ENCODE data around the gene SNX13. TPM values are rescaled to one million over a fixed set of nuclear protein-coding genes. Genes with fewer than 3 reads are reported as not detected.
A peak's percentile ranks its signal among the peaks of the same experiment; 100 is the strongest.
"Not testable (repeated sequence)": the region's sequence is repeated elsewhere in the genome, so short reads cannot be mapped to it uniquely, and the experiment has no call there.

The SNX13 gene
- total RNA-seq, 1 experiment from 2014 or later = 32.9 TPM

DNA sequence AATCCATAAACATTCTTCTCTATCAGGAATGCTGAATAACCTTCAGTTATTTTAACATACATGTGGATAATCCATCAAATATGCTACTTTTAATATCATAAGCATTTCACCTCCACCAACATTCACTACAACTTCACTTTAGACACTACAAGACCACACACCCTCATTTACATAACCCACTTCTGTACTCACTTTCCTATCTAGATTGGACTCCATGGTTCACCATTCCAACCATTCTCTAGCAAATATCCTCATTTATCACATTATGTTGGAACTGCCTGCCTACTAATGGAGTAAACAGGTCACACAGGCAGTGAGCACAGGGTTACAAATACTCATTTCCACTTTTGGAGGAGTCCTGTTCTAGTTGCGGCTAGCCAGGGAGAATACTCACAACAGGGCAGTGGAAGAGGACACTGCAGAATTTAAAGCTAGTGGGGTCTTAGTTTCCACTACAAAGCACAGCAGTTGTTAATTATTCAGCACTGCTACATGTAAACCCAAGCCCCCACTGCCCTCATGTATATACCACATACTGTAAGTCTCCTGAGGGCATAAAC lies 18.4 kb downstream of the SNX13 start:
- no peak for DNase-seq (ENCODE audit: low spot score)

DNA sequence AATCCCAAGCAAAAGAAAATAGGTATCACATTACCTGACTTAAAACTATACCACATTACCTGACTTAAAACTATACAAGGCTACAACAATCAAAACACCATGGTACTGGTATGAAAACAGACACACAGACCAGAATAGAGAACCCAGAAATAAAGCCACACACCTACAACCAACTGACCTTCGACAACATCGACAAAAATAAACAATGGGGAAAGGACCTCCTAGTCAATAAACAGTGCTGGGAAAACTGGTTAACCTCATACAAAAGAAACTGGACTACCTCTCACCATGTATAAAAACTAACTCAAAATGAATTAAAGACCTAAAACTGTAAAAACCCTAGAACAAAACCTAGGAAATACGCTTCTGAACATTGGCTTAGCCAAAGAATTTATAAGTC lies 22.5 kb downstream of the SNX13 start:
- no peak for DNase-seq (ENCODE audit: low spot score)
- in situ Hi-C loops (cut with HindIII; ENCODE audit: low sequenced_read_pairs) = no loop called here

More for the DNA sequence above, 18.4 kb downstream of the SNX13 start:
- in situ Hi-C loops (cut with HindIII; ENCODE audit: low sequenced_read_pairs) = no loop called here

- DNase-seq (ENCODE audit: low spot score) = no peak
- in situ Hi-C loops (cut with HindIII; ENCODE audit: low sequenced_read_pairs) = no loop called here
Observed at GRCh38 chr7:17916786-17917185, 23.5 kb downstream of the SNX13 start.

DNA sequence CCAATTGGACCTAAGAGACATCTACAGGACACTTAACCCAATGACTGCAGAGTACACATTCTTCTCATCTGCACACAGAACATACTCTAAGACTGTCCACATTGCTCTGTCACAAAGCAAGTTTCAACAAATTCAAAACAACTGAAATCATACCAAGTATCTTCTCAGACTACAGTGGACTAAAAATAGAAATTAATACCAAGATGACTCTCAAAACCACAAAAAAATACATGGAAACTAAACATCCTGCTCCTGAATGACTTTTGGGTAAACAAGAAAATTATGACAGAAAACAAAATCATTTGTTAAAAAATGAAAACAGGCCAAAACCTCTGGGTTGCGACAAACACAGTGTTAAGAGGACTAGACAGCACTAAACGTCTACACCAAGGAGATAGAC lies 24.5 kb downstream of the SNX13 start:
- in situ Hi-C loops (cut with HindIII; ENCODE audit: low sequenced_read_pairs) = no loop called here
- DNase-seq (ENCODE audit: low spot score) = no peak

- no peak for DNase-seq (ENCODE audit: low spot score)
- in situ Hi-C loops (cut with HindIII; ENCODE audit: low sequenced_read_pairs) = no loop called here
Observed at GRCh38 chr7:17915168-17915567, 25.1 kb downstream of the SNX13 start.

DNA sequence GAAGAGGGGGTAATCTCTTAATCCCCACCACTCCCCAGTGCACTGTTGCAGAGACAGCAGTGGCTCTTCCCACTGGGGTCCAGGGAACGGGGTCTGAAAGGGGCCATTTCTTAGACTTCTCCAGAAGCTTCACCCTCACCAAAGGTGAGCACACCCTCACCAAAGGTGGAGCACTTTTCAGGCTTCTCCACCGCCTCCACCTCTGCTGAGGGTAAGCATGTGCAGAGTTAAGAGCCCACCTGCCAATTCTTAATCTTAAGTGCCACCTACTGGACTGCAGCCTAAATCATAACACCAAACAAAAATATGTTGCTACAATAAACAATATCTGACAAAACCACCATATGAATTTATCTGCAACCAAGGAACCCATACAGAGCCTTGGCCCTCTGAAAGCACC lies 27.0 kb downstream of the SNX13 start:
- in situ Hi-C loops (cut with HindIII; ENCODE audit: low sequenced_read_pairs) = no loop called here
- DNase-seq (ENCODE audit: low spot score) = no peak

DNA sequence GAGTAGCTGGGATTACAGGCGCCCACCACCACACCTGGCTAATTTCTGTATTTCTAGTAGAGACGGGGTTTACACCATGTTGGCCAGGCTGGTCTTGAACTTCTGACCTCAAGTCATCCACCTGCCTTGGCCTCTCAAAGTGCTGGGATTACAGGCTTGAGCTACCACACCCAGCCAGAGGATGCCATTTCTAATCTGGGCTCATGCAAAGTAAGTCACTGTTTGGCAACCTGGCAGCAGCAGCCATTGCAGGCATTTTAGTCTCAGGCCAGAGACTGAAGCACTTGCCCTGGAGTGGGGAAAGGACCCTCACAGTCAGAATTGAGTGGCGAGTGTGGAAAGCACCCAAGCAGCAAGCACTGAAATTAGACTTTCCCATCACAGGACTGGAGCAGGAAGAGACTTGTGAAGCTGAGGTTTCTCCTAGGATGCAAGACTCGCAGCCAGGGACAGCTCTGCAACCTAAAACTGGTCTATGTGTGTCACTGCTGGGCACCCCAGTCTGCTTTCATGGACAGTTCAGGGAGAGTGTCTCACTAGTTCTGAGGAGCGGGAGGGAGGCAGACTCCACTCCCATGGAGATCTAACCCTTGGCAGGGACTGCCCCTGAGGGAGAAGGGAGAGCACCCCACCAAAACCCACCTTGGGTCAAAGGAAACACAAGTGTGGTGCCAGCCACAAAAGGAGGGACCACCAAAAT lies 27.6 kb downstream of the SNX13 start:
- no peak for DNase-seq (ENCODE audit: low spot score)
- in situ Hi-C loops (cut with HindIII; ENCODE audit: low sequenced_read_pairs) = no loop called here

DNA sequence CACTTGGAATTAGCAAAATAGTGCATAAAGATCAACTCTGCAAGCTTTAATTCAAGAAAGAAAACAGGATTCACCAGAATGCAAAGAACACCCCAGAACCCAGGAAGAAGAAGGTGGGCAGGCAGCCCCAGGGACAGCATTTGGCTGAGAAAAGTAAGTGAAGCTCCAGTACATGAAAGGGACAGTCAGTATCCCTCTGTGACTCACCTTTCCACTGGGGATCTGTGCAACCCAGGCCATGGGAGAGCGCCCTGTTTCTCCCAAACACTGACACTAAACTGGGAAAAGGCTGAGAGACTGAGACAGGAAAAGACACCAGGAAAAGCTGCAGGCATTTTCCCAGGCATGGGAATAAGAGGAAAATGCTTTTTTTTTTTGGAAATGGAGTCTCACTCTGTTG lies 28.2 kb downstream of the SNX13 start:
- in situ Hi-C loops (cut with HindIII; ENCODE audit: low sequenced_read_pairs) = no loop called here

DNA sequence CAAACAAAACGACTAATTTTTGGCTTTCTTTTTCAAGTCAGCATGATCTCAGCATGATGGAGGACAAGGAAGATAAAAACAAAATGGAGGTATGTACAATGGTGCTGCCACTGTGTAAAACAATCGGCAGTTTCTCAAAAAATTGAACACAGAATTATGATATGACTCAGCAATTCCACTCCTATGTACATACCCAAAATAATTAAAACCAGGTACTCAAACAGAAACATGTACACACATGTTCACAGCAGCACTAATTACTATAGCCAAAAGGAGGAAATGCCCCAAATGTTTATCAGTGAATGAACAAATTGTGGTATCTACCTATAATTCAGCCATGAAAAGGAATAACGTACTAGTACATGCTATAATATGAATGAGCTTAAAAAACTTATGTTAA lies 29.9 kb downstream of the SNX13 start:
- in situ Hi-C loops (cut with HindIII; ENCODE audit: low sequenced_read_pairs) = no loop called here
- DNase-seq (ENCODE audit: low spot score) = no peak

More for the DNA sequence above, 28.2 kb downstream of the SNX13 start:
- DNase-seq (ENCODE audit: low spot score) = no peak

GRCh38 chr7:17909310-17909709 lies 31.0 kb downstream of the SNX13 start:
- DNase-seq (ENCODE audit: low spot score); in situ Hi-C loops (cut with HindIII; ENCODE audit: low sequenced_read_pairs): not testable (repeated sequence)

GRCh38 chr7:17907014-17907413 lies 33.3 kb downstream of the SNX13 start:
- DNase-seq (ENCODE audit: low spot score) = no peak
- in situ Hi-C loops (cut with HindIII; ENCODE audit: low sequenced_read_pairs) = no loop called here

GRCh38 chr7:17903337-17903736 lies 37.0 kb downstream of the SNX13 start:
- in situ Hi-C loops (cut with HindIII; ENCODE audit: low sequenced_read_pairs) = no loop called here
- no peak for DNase-seq (ENCODE audit: low spot score)

GRCh38 chr7:17902599-17902998 lies 37.7 kb downstream of the SNX13 start:
- in situ Hi-C loops (cut with HindIII; ENCODE audit: low sequenced_read_pairs) = no loop called here
- peak; percentile 27 for DNase-seq (ENCODE audit: low spot score)

- no peak for DNase-seq (ENCODE audit: low spot score)
- in situ Hi-C loops (cut with HindIII; ENCODE audit: low sequenced_read_pairs) = no loop called here
Observed at GRCh38 chr7:17900464-17900863, 39.8 kb downstream of the SNX13 start.

GRCh38 chr7:17898111-17898510 lies 42.2 kb downstream of the SNX13 start:
- in situ Hi-C loops (cut with HindIII; ENCODE audit: low sequenced_read_pairs) = no loop called here
- no peak for DNase-seq (ENCODE audit: low spot score)

- in situ Hi-C loops (cut with HindIII; ENCODE audit: low sequenced_read_pairs) = no loop called here
- DNase-seq (ENCODE audit: low spot score) = no peak
Observed at GRCh38 chr7:17887286-17887685, 53.0 kb downstream of the SNX13 start.

GRCh38 chr7:17882685-17883084 lies 57.6 kb downstream of the SNX13 start:
- no peak for DNase-seq (ENCODE audit: low spot score)
- in situ Hi-C loops (cut with HindIII; ENCODE audit: low sequenced_read_pairs) = no loop called here

DNA sequence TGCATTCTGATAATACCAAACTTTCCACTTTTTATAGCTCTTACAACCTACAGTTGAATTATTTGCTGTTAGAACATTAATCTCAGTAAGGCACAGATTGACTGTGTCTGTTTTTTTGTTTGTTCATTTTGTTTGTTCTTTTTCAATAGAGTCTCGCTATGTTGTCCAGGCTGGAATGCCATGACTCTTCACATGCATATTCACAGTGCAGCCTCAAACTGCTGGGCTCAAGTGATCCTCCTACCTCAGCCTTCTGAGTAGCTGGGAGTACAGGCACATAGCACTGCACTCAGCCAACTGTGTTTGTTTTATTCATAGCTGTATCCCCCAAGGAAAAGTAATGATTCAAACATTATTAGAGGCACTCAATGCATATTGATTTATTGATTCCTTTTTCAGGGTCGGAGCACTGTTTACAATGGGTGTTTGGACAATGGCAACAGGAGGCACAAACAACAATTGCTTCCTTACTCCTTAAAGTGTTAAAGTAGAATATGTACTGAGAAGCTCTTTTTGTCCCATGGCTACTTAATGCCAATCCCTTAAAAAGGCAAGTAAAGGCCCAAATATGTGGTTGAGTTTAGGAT lies 61.1 kb downstream of the SNX13 start:
- no peak for DNase-seq (ENCODE audit: low spot score)
- in situ Hi-C loops (cut with HindIII; ENCODE audit: low sequenced_read_pairs) = no loop called here

DNA sequence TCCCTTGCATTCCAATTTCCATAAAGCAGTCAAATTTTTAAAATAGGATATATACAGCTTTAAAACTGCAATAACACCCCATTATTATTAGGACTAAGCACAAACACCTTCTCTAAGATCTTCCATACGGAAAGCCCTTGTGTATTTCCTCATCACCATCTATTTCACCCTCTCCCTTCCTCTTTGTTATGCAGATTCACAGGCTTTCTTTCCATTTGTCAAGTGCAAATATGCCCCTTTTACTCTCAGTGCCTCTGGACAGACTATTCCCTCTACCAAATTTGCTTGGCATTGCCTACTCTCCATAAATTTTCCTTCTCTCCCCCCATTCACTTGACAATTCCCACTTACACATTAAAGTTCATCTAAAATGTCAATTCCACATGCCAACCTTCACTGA lies 61.7 kb downstream of the SNX13 start:
- in situ Hi-C loops (cut with HindIII; ENCODE audit: low sequenced_read_pairs) = no loop called here
- DNase-seq (ENCODE audit: low spot score) = no peak

GRCh38 chr7:17871815-17872533 lies 68.3 kb downstream of the SNX13 start:
- DNase-seq (ENCODE audit: low spot score) = no peak
- in situ Hi-C loops (cut with HindIII; ENCODE audit: low sequenced_read_pairs) = no loop called here

All from G401 (cell line).